IPS-18c (cell line): ENCODE results near the gene CREBRF.
A peak's percentile ranks its signal among the peaks of the same experiment; 100 is the strongest.
"Not testable (repeated sequence)": the region's sequence is repeated elsewhere in the genome, so short reads cannot be mapped to it uniquely, and the experiment has no call there.

ENCODE experiments used
- H3K4me3 ChIP-seq: 2 replicates; pipeline ENCODE4 v1.7.0; 2013; ENCODE audit warnings: low read depth, mild to moderate bottlenecking, low read length, moderate library complexity; ENCODE audit not compliant: insufficient read depth
- H3K9me3 ChIP-seq: one replicate; pipeline ENCODE4 v1.6.1; 2013; ENCODE audit warnings: mild to moderate bottlenecking, low read length, moderate library complexity; ENCODE audit not compliant: control insufficient read depth, insufficient read depth

The CREBRF gene, protein sequence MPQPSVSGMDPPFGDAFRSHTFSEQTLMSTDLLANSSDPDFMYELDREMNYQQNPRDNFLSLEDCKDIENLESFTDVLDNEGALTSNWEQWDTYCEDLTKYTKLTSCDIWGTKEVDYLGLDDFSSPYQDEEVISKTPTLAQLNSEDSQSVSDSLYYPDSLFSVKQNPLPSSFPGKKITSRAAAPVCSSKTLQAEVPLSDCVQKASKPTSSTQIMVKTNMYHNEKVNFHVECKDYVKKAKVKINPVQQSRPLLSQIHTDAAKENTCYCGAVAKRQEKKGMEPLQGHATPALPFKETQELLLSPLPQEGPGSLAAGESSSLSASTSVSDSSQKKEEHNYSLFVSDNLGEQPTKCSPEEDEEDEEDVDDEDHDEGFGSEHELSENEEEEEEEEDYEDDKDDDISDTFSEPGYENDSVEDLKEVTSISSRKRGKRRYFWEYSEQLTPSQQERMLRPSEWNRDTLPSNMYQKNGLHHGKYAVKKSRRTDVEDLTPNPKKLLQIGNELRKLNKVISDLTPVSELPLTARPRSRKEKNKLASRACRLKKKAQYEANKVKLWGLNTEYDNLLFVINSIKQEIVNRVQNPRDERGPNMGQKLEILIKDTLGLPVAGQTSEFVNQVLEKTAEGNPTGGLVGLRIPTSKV

DNA sequence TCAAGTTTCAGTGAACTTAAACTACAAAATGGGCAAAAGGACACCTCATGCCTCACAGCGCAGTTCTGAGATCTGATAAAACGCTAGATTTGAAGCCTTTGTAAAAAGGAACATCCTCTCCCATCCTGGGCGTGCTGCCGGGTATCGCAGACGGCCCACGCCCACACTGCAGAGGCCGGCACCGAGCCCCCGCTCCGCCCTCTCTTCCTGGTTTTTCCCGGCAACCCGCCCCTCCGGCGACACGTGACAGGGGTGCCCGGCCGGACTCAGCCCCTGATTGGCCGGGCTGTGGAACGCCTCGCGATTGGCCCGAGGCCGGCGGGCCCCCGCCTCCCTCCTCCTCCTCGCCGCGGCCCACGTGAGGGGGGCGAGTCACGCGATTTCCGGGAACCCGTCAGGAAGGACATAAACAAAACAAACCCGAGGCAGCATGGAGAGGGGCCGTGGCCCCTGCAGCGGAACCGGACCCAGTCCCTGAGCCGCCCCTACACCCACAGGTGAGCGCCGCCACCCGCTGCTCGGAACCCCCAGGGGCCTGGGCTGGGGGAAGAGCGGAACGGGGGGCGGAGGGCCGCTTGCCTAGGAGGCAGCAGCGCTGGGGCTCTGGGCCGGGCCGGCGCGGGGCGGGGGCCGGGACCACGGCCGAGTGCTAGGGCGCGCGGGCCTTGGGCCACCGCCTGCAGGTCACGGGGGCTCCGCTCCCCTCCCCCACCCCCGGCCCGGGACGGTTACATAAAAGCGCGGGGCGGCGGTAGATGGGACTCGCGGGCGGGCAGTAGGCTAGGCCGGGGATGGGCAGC lies at the start of gene CREBRF:
TSS of gene CREBRF (plus strand) at position 370 of the 800 bp plus-strand sequence. CDS start 24,424 bp downstream, outside the sequence.
- Histone ChIP-seq H3K9me3 (no peaks in the 10 kb centered on the region), H3K4me3 (peak within 1 kb of the TSS; percentile 94)

DNA sequence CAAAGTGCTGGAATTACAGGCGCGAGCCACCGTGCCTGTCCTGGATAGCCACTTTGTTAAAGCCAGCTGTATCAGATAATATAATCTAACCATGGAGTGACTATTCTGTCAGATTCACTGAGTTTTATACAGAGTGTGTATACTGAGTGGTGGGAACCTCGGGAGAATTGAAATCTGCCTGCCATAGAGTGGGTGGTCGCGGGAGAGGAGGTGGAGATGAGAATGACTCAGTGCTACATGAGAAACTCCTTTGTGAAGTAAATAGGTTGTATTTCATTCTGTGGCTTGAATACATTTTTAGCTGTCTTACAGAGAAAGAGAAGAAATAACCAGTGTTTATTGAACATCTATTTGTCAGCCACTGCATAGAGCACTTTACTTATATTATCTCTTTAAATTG lies 46.1 kb upstream of the CREBRF start:
- no peak overlapping the region for H3K4me3 ChIP-seq

DNA sequence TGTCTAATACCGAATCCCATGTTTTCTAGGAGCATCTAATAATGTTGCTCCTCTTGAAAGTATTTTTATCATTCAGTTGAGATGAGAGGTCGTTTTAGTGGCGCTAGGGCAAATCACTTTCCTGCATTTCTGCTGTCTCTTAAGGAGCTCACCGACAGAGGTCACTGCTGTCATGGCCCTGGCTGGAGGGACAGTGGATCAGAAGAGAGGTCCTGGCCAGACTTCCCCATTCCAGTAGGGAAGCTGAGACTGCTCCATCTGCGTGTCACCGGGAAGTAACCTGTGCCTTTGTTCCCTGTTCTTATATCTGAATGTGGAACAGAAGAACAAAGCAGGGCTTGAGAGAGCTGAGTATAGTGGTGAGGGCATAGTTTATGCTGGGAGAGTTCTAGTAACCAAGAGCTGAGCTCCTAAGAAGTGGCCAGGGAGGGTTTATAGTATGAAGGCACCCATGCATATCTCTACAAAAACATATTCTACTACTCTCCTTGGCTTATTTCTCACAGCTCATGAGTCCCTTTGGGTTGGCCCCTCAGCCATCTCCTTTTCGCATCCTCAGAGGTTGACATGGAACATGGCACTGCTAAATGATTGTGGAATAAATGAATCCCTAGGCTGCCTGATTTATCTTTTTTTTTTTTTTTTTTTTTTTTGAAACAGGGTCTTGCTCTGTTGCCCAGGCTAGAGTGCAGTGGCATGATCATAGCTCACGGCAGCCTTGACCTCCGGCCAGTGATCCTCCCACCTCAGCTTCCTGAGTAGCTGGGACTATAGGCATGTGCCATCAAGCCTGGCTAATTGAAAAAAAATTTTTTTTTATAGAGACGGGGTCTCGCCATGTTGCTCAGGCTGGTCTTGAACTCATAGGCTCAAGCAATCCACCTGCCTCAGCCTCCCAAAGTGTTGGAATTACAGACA lies 45.3 kb upstream of the CREBRF start:
- no peak overlapping the region for H3K4me3 ChIP-seq
- peaks cover 2% of the 10 kb centered on the region for H3K9me3 ChIP-seq

More for the DNA sequence above, 46.1 kb upstream of the CREBRF start:
- H3K9me3 ChIP-seq = no peaks in the 10 kb centered on the region

DNA sequence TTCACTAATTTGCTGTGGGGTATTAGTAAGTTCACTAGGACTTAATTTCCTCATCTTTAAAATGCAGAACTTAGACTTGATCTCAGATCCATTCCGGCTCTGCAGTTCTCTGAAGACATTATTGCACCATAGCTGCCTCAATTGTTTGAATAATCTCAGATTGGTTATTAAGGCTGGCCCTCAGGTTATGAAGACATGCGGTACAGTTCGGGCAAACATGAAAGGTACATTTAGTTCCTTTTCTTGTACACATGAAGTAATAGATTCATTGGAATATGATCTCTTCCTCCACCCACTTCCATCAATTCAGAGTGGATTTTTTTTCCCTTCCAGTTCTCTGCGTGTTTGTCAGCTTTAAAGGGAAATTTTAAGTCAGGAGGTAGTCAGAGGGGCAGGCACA lies 44.6 kb upstream of the CREBRF start:
- Histone ChIP-seq H3K9me3 (peaks cover 2% of the 10 kb centered on the region), H3K4me3 (no peak overlapping the region)

DNA sequence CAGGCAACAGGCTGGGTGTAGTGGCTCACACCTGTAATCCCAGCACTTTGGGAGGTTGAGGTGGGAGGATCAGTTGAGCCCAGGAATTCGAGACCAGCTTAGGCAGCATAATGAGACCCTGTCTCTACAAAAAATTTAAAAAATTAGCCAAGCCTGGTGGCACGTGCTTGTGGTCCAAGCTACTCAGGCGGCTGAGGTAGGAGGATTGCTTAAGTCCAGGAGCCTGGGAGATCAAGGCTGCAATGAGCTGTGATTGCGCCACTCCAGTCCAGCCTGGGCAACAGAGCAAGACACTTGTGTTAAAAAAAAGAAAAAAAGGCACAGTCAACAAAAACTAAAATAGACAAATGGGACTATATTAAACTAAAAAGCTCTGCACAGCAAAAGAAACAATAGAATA lies 43.3 kb upstream of the CREBRF start:
- H3K9me3 ChIP-seq = peaks cover 2% of the 10 kb centered on the region
- H3K4me3 ChIP-seq = no peak overlapping the region

DNA sequence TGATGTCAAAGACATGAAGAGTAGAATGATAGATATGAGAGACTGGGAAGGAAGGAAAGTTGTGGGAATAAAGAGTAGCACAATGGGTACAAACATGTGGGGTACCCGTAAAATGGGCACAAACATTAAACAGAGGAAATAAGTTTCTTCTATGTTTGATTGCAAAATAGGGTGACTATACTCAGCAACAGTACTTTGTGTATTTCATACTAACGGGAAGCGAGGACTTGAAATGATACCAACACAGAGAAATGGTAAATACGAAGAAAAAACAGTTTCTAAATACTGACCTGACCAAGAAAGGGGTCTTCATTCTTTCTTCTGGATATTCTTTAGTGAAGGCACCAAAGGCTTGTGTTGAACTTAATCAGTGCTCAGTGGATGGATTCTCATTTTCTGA lies 41.5 kb upstream of the CREBRF start:
- H3K9me3 ChIP-seq = peaks cover 2% of the 10 kb centered on the region
- no peak overlapping the region for H3K4me3 ChIP-seq

DNA sequence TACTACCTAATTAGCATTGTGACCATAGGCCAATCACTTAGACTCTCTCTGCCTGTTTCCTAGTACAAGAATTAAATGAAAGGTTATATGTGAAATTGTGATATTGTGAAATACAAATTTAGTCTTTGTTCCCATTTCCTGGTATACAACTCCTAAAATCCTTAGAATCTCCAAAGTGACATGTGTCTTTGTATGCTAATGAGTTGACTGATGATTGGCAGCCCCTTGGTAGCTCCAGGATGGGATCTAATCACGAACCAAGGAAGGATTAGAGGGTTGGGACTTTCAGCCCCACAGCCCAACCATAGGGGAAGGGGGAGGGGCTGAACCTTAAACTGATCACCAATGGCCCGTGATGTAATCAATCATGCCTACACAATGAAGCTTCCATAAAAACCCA lies 41.0 kb upstream of the CREBRF start:
- Histone ChIP-seq H3K9me3 (peaks cover 2% of the 10 kb centered on the region), H3K4me3 (no peak overlapping the region)

DNA sequence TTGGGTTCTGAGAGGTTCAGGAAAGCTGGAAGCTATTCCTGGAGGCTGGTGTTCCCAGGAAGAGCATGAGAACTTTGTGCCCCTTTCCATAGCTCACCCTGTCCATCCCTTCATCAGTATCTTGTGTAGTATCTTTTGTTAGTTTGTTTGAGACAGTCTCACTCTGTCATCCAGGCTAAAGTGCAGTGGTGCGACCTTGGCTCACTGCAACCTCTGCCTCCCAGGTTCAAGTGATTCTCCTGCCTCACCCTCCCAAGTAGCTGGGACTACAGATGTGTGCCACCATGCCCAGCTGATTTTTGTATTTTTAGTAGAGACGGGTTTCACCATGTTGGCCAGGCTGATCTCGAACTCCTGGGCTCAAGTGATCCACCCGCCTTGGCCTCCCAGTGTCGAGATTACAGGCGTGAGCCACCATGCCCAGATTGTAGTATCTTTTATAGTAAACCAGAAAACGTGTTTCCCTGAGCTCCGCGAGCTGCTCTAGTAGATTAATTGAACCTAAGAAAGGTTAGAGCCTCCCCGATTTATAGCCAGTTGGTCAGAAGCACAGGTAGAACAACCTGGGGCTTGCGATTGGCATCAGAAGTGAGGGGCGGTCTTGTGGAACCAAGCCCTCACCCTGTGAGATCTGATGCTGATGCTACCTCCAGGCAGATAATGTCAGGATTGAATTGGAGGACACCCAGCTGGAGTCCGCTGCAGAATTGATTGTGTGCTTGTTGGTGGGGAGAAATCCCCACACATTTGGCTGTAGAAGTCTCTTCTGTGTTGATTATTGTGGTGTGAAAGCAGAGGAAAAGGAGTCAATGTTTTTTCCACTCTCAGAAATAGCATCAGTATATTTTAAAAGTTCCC lies 40.3 kb upstream of the CREBRF start:
- peaks cover 2% of the 10 kb centered on the region for H3K9me3 ChIP-seq
- no peak overlapping the region for H3K4me3 ChIP-seq

DNA sequence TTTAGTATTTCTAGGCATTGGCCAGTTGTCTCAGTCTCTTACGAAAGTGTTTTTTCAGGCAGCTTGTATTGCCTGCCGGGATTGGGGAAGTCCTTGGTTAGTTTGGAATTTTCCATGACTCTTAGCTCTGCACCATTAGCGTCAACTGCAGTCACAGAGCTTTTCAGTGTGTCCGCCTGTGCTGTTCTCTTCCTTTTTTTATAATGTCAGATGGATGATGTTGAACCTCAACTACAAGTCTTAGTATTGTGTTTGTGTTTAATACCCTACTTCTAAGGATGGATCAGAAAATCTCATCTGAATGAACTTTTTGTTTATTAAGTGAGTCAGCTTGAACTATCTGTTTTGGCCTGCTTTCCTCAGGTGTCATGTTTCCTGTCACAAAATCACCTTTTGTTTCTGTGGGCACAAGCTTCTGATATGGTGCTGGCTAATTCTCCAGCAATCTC lies 39.5 kb upstream of the CREBRF start:
- Histone ChIP-seq H3K4me3 (no peak overlapping the region), H3K9me3 (peaks cover 4% of the 10 kb centered on the region)

DNA sequence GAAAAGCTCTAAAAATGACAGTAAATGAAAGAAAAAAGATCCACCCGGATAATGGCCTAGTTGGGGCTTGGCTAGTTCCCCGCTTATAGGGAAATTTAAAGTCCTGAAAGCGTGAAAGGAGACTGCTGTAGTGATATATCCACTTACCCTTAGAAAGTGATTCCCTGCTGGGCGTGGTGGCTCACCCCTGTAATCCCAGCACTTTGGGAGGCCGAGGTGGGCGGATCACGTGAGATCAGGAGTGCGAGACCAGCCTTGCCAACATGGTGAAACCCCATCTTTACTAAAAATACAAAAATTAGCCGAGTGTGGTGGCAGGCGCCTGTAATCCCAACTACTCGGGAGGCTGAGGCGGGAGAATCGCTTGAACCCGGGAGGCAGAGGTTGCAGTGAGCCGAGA lies 39.1 kb upstream of the CREBRF start:
- not testable (repeated sequence) for H3K9me3 ChIP-seq, H3K4me3 ChIP-seq

DNA sequence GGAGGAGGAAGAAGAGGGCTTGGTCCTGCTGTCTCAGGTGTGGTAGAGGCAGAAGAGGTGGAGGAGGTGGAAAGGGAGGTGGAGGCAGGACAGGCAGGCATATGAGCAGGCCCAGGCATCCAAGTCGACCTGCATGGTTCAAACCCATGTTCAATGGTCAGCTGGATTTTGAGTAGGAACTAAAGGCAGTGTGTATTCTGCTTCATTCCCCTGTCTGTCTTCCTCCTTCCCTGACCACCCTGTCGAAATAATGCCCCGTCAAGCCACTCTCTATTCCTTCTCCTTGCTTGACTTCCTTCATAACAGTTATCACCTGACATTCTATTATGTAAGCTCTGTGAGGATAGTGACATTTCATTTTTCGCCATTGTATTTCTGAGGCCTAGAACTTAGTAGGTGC lies 37.8 kb upstream of the CREBRF start:
- Histone ChIP-seq H3K4me3 (no peak overlapping the region), H3K9me3 (peaks cover 4% of the 10 kb centered on the region)

DNA sequence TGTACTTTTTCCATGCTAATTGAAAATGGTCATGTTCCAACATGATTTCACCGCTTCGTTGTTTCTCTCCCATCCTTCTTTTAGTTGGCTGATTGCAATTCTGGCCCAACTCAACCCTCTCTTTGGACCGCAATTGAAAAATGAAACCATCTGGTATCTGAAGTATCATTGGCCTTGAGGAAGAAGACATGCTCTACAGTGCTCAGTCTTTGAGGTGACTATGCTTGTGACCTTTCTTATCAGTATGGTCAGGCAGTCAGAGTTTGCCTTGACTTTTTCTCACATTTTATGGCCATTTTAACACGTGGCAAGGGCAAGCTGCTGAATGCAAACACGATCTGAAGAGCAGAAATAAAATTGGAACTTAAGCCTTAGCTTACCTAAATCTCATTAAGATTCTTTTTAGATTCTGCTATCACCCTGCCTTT lies 36.0 kb upstream of the CREBRF start:
- no peak overlapping the region for H3K4me3 ChIP-seq
- H3K9me3 ChIP-seq = peaks cover 4% of the 10 kb centered on the region

DNA sequence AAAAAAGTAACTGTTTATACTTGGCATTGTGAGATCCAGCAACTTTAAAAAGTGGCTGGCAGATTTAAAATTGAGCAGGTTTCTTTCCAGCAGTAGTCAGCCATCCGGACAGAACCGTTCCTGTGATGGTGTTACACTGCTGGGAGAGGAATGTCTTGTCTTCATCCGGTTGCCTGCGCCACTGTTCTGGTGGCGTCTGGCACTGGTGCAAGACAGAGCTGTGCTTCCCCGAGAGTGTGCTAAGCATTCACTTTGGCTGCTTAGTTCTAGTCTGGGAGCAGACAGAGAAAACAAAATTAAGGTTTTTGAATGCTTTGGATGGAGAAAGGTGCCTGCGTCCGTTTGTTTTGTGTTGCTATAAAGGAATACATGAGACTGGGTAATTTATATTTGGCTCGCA lies 35.5 kb upstream of the CREBRF start:
- H3K9me3 ChIP-seq = peaks cover 3% of the 10 kb centered on the region
- no peak overlapping the region for H3K4me3 ChIP-seq

DNA sequence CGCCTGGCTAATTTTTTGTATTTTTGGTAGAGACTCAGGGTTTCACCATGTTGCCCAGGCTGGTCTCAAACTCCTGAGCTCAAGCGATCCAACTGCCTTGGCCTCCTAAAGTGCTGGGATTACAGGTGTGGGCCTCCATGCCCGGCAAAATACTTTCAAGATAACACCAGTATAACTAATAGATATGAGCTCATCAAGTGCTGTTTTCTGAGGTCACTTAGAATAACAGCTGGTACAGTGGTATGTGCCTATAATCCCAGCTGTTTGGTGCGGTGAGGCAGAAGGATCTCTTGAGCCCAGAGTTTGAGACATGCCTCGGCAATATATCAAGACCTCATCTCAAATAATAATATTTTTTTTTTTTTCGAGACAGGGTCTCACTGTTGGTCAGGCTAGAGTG lies 30.5 kb upstream of the CREBRF start:
- Histone ChIP-seq H3K4me3 (no peak overlapping the region), H3K9me3 (peaks cover 4% of the 10 kb centered on the region)

DNA sequence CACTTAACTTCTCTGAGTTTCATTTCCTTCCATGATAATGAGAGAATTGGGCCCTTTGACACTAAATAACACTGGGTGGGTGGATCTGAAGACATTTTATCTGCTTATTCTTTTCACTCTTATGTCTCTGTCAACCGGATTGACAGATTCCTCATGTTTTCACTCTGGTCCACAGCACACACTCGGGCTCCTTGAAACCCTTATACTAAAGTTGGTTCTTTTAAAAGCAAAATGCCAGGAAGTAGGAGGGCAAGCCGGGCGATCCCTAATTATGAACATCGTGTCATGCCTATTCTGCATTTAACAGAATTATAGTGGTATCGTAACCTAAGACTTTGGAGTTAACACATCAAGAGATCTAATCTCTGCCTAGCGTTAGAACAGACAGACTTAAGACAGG lies 28.2 kb upstream of the CREBRF start:
- Histone ChIP-seq H3K4me3 (no peak overlapping the region), H3K9me3 (peaks cover 2% of the 10 kb centered on the region)

DNA sequence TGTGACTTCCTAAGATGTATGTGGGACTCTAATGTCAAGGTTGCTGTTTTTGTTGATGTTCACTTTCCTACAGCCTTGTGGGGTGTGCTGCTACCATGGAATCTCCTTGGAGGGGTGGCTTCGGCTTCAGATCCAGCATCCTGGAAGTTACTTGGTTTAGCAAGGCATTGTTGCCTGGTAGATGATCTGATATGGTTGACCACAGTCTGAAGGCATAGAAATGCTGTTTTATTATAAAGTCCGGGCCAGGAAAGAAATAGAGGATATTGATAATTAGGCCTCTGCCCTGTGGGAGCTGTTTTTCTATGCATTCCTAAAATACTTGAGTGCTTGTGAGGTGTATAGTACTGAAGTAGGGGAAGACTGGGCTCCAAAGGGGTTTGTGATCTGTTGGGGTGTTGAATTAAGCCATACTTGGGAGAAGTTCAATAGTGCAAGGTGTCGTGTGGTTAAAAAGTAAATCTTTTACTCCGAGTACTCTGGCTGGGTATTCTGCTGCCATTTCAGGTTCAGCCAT lies 27.3 kb upstream of the CREBRF start:
- no peak overlapping the region for H3K4me3 ChIP-seq
- peaks cover 2% of the 10 kb centered on the region for H3K9me3 ChIP-seq
